Stomach (tissue), 4 donors: ENCODE measurements around the gene ERMP1.
"Not testable (repeated sequence)": the region's sequence is repeated elsewhere in the genome, so short reads cannot be mapped to it uniquely, and the experiment has no call there.

ENCODE experiments used
- CTCF ChIP-seq, 7 experiments: fragments of 450-650 bp in 4 of 7; fragments of 200-600 bp in 3 of 7; sonication (generic) in 3 of 7; IDR thresholded peaks; one replicate each; pipeline ENCODE4 v1.5.1; 2016 to 2019; ENCODE audit warnings: antibody characterized with exemption in 7 of 7, control low read depth in 2 of 7, mild to moderate bottlenecking in 1 of 7
- POLR2A ChIP-seq, 4 donors: fragments of 450-650 bp; IDR thresholded peaks; one replicate each; pipeline ENCODE4 v1.6.1; 2016; ENCODE audit warnings: antibody characterized with exemption in 4 of 4, control low read depth in 2 of 4, mild to moderate bottlenecking in 1 of 4, moderate library complexity in 1 of 4

GRCh38 chr9:5800378-5800777 is 32.5 kb downstream of the ERMP1 start:
- not testable (repeated sequence) for TF ChIP-seq POLR2A, CTCF (IDR thresholded peaks at IDR 0.05)
